Hepatocyte (in vitro differentiated cells): ENCODE data around the gene ARFGEF3. TPM values are rescaled to one million over a fixed set of nuclear protein-coding genes. Genes with fewer than 3 reads are reported as not detected.

Source experiments
- DNase-seq: peaks from one replicate; pipeline ENCODE4 v3.0.0-alpha.2; 2016; ENCODE audit warnings: low spot score
- H2AFZ ChIP-seq: fragments of 200-600 bp; sonication (generic); 2 replicates; pipeline ENCODE4 v1.6.0; 2016; ENCODE audit warnings: antibody characterized with exemption, mild to moderate bottlenecking
- H3K27ac ChIP-seq: fragments of 200-600 bp; sonication (generic); 2 replicates; pipeline ENCODE4 v1.5.1; 2016; ENCODE audit warnings: mild to moderate bottlenecking
- H3K27me3 ChIP-seq: fragments of 200-600 bp; sonication (generic); 2 replicates; pipeline ENCODE4 v1.6.1; 2016
- H3K36me3 ChIP-seq: fragments of 200-600 bp; sonication (generic); replicated peaks from 2 replicates; pipeline ENCODE4 v1.5.1; 2016; ENCODE audit warnings: low read depth; ENCODE audit not compliant: insufficient read depth
- H3K4me1 ChIP-seq: fragments of 200-600 bp; sonication (generic); 2 replicates; pipeline ENCODE4 v1.5.1; 2016; ENCODE audit warnings: mild to moderate bottlenecking, moderate library complexity; ENCODE audit not compliant: insufficient read depth
- H3K4me2 ChIP-seq: fragments of 200-600 bp; sonication (generic); 2 replicates; pipeline ENCODE4 v1.6.0; 2016
- H3K4me3 ChIP-seq: fragments of 200-600 bp; sonication (generic); 2 replicates; pipeline ENCODE4 v1.5.1; 2016; ENCODE audit warnings: mild to moderate bottlenecking
- H3K79me2 ChIP-seq: fragments of 200-600 bp; sonication (generic); 2 replicates; pipeline ENCODE4 v1.6.0; 2017; ENCODE audit warnings: mild to moderate bottlenecking
- H3K9me2 ChIP-seq: fragments of 200-600 bp; sonication (generic); replicated peaks from 2 replicates; pipeline ENCODE4 v1.6.0; 2017; ENCODE audit warnings: mild to moderate bottlenecking; ENCODE audit not compliant: insufficient read depth
- H3K9me3 ChIP-seq: fragments of 200-600 bp; sonication (generic); 2 replicates; pipeline ENCODE4 v1.5.1; 2016; ENCODE audit warnings: low read depth, mild to moderate bottlenecking
- H4K20me1 ChIP-seq: fragments of 200-600 bp; sonication (generic); 2 replicates; pipeline ENCODE4 v1.6.0; 2016; ENCODE audit warnings: mild to moderate bottlenecking; ENCODE audit not compliant: insufficient read depth, poor library complexity, severe bottlenecking
- EZH2 ChIP-seq: fragments of 200-600 bp; sonication (generic); IDR thresholded peaks from 2 replicates; pipeline ENCODE4 v1.6.1; 2016; ENCODE audit warnings: antibody characterized with exemption, mild to moderate bottlenecking, borderline replicate concordance
- EZH2phosphoT487 ChIP-seq: fragments of 200-600 bp; sonication (generic); IDR thresholded peaks from one replicate; pipeline ENCODE4 v1.6.1; 2018; ENCODE audit warnings: antibody characterized with exemption, mild to moderate bottlenecking, low read depth, moderate library complexity; ENCODE audit not compliant: unreplicated experiment, severe bottlenecking
- WGBS: methylation state at CpG from one replicate; pipeline ENCODE4 v1.1.6; 2016; ENCODE audit warnings: low lambda C conversion rate; ENCODE audit errors: missing lambda C conversion rate; 5-methylcytosine and 5-hydroxymethylcytosine counted together
- polyA plus RNA-seq: library from polyadenylated mRNA; unstranded; fragments of >200 nt; fragmentation: Nextera tagmentation; extraction: Ambion mirVana; gene quantifications from 2 replicates; pipeline ENCODE4 v1.2.1, GENCODE V29; 2016
- total RNA-seq: library from RNA; depleted of rRNA; stranded (reverse); fragments of >200 nt; gene quantifications from 2 replicates; pipeline ENCODE4 v1.2.3, GENCODE V29; 2014
- TF ChIP-seq, protein P1 (sequence below): fragments of 200-600 bp; sonication (generic); IDR thresholded peaks from 2 replicates; pipeline ENCODE4 v1.5.1; 2016; ENCODE audit warnings: antibody characterized with exemption, mild to moderate bottlenecking; ENCODE audit not compliant: poor library complexity

The ARFGEF3 gene
- total and polyA plus RNA-seq, 2 experiments from 2014 or later: 0.83 to 3.9 TPM

DNA sequence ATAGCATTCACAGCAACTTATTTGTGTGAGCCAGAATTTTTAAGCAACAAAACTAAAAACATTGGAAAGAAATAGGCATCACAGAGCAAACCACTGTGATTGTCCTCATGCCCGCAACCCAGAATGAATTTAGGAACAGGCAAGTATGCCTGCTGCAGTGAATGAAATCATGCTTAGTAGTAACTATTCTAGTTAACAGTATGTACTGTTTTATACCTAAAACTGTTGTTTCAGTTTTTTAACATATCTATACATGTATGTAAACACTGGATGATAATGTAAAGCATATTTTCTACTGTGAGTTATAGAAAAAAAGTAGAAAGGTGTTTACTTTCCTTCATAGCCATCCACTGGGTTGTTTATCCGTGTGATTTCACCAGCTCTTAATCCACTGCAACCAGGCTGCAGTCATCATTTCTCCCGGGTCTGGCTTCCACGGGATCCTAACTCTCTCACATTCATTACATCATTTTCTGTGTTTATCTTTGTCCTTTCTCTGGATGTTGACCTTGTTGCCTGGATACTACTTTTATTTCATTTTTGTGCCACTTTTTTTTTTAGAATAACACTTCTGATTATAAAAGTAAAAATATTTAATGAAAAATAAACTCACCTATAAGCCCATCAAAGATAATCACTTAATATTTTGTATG, 3.6 kb upstream of the ARFGEF3 start:
- no peaks in the 10 kb centered on the region for H3K9me2 ChIP-seq
- H3K27me3 ChIP-seq: peaks cover 42% of the 10 kb centered on the region
- H3K79me2 ChIP-seq: no peaks in the 10 kb centered on the region
- WGBS: 43% methylated on average over 4 of the region's 4 CpGs
- peak; percentile 34 for DNase-seq
- no peaks in the 10 kb centered on the region for H4K20me1 ChIP-seq
- H3K36me3 ChIP-seq: no peaks in the 10 kb centered on the region
- TF ChIP-seq, protein P1, sequence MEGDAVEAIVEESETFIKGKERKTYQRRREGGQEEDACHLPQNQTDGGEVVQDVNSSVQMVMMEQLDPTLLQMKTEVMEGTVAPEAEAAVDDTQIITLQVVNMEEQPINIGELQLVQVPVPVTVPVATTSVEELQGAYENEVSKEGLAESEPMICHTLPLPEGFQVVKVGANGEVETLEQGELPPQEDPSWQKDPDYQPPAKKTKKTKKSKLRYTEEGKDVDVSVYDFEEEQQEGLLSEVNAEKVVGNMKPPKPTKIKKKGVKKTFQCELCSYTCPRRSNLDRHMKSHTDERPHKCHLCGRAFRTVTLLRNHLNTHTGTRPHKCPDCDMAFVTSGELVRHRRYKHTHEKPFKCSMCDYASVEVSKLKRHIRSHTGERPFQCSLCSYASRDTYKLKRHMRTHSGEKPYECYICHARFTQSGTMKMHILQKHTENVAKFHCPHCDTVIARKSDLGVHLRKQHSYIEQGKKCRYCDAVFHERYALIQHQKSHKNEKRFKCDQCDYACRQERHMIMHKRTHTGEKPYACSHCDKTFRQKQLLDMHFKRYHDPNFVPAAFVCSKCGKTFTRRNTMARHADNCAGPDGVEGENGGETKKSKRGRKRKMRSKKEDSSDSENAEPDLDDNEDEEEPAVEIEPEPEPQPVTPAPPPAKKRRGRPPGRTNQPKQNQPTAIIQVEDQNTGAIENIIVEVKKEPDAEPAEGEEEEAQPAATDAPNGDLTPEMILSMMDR: no peak
- no peak for TF ChIP-seq EZH2phosphoT487
- TF ChIP-seq EZH2: no peak
- H3K4me2 ChIP-seq: no peak overlapping the region
- H3K4me1 ChIP-seq: no peaks in the 10 kb centered on the region
- H2AFZ ChIP-seq: no peak overlapping the region
- no peak overlapping the region for H3K27ac ChIP-seq
- no peak overlapping the region for H3K4me3 ChIP-seq
- no peaks in the 10 kb centered on the region for H3K9me3 ChIP-seq

DNA sequence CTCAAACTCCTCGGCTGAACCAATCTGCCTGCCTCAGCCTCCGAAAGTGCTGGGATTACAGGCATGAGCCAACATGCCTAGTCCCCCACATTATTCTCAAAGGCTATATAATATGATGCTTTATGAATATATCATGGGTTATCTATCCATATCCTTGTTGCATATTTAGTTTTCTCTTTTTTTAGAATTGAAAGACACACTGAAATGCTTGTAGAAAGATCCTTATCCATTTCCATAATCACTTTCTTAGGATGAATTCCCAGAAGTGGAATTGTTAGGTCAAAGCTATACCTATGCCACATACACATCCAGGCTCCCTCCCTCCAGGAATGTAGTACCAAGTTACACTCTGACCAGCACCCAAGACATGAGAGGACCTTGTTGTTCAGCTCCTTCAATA, 2.5 kb upstream of the ARFGEF3 start:
- Histone ChIP-seq H3K36me3 (no peaks in the 10 kb centered on the region), H3K4me2 (no peak overlapping the region), H3K4me3 (no peak overlapping the region), H3K27me3 (peaks cover 52% of the 10 kb centered on the region), H3K9me3 (no peaks in the 10 kb centered on the region), H3K79me2 (no peaks in the 10 kb centered on the region), H3K9me2 (no peaks in the 10 kb centered on the region), H3K27ac (no peak overlapping the region), H3K4me1 (no peaks in the 10 kb centered on the region), H4K20me1 (no peaks in the 10 kb centered on the region), H2AFZ (no peak overlapping the region)
- 91% methylated on average over 2 of the region's 2 CpGs for WGBS
- no peak for DNase-seq
- TF ChIP-seq EZH2 (no peak), EZH2phosphoT487 (no peak)
- TF ChIP-seq, protein P1: no peak

DNA sequence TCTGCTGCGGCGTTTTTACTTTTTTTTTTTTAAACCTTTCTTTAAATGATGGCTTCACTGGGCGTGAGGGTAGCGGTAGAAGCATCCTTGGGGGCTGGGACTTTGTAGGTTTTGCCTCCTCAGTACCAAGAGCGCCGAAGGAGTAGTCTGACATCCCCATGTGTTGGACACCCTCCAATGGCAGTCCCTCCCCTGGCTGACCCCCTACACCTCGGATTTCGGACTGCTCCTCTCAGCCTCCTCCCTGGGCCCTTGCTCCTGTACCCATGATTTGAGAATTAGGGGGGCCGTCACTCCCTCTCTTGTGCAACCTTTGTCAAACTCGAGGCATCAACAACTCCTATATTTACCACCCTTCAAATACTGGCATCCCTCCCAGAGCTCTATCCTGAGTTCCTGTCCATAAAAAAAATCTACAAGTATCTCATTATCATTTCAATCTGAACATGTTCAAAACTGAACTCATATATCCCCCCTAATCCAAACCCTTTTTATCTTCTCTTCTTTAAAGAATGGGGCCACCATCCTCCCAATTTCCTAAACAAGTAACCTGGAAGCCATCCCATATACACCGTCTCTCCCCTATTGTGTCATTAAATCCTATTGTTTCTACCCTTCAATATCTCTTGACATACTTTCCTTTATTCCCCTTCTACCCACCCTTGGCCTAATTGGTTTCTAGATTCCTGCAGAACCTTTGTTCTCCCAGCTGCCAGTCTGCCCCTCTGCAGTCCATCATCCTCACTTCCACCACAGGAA, 1.2 kb upstream of the ARFGEF3 start:
- Histone ChIP-seq H3K9me2 (no peaks in the 10 kb centered on the region), H3K36me3 (no peaks in the 10 kb centered on the region), H3K4me3 (no peak overlapping the region), H3K27me3 (peaks cover 52% of the 10 kb centered on the region), H3K79me2 (no peaks in the 10 kb centered on the region), H2AFZ (no peak overlapping the region), H3K4me2 (peak overlapping the region; percentile 97), H3K9me3 (no peaks in the 10 kb centered on the region), H3K27ac (no peak overlapping the region), H3K4me1 (no peaks in the 10 kb centered on the region), H4K20me1 (no peaks in the 10 kb centered on the region)
- TF ChIP-seq EZH2 (no peak), EZH2phosphoT487 (no peak)
- TF ChIP-seq, protein P1: no peak
- DNase-seq: no peak
- 84% methylated on average over 11 of the region's 11 CpGs for WGBS
